GM12878 (cell line): Measurements from ENCODE around the gene A2ML1. TPM values are rescaled to one million over a fixed set of nuclear protein-coding genes. Genes with fewer than 3 reads are reported as not detected.

Experiments
- ATAC-seq: fragments of 200-7000 bp; cut with Tn5 transposase; 3 replicates; pipeline ENCODE4 v1.9.1; 2020; ENCODE audit warnings: mild to moderate bottlenecking, moderate library complexity
- BruUV-seq: library from RNA; stranded (reverse); fragments of 400-500 nt; replicated peaks from 2 replicates; lab custom pipeline; 2021; lab: Mats Ljungman, UMichigan
- CTCF ChIA-PET: fragments of 300-600 bp; sonication (Branson Sonifier 250); formaldehyde crosslinking; extraction: SDS; loops from one replicate; lab custom pipeline; 2021; ENCODE audit warnings: inconsistent platforms; lab: Yijun Ruan, JAX
- POLR2A ChIA-PET: fragments of 350-600 bp; formaldehyde crosslinking; extraction: SDS; loops from one replicate; lab custom pipeline; 2021; ENCODE audit warnings: inconsistent platforms; lab: Charles Lee
- RAD21 ChIA-PET: fragments of 300-600 bp; sonication (Branson Sonifier 250); formaldehyde crosslinking; loops from one replicate; lab custom pipeline; 2023; ENCODE audit warnings: antibody characterized with exemption; ENCODE audit not compliant: unreplicated experiment; lab: Charles Lee
- SMC1A ChIA-PET: fragments of 300-600 bp; sonication (Branson Sonifier 250); formaldehyde crosslinking; loops from one replicate; lab custom pipeline; 2023; ENCODE audit not compliant: unreplicated experiment, uncharacterized antibody; lab: Charles Lee
- DNase-seq: peaks from one replicate; pipeline ENCODE4 v3.0.0-alpha.2; 2011; ENCODE audit warnings: low read depth, low spot score
- FAIRE-seq: peaks from 3 replicates; lab custom pipeline; 2011; peaks lifted over from hg19 to GRCh38; lab: Jason Lieb, UNC
- H2AFZ ChIP-seq: 2 replicates; pipeline ENCODE4 v1.6.0; 2011; ENCODE audit warnings: low read depth, low read length, control low read depth; ENCODE audit not compliant: control insufficient read depth
- H3K27ac ChIP-seq: 2 replicates; pipeline ENCODE4 v1.5.1; 2011; ENCODE audit warnings: control low read depth; ENCODE audit not compliant: control insufficient read depth, insufficient read depth
- H3K27me3 ChIP-seq, 2 experiments: replicated peaks in 1 of 2; 2 replicates each; pipeline versions ENCODE4 v1.6.0 to v1.6.1; 2011; ENCODE audit warnings: low read length in 1 of 2; ENCODE audit not compliant: control insufficient read depth in 2 of 2, insufficient read depth in 2 of 2
- H3K36me3 ChIP-seq, 2 experiments: 2 replicates each; pipeline ENCODE4 v1.5.1; 2011; ENCODE audit warnings: low read length in 1 of 2; ENCODE audit not compliant: control insufficient read depth in 2 of 2, insufficient read depth in 2 of 2
- H3K4me1 ChIP-seq: 2 replicates; pipeline ENCODE4 v1.6.1; 2011; ENCODE audit warnings: mild to moderate bottlenecking, low read length, moderate library complexity, mixed read lengths; ENCODE audit not compliant: control insufficient read depth, insufficient read depth
- H3K4me2 ChIP-seq: 2 replicates; pipeline ENCODE4 v1.6.0; 2011; ENCODE audit warnings: control low read depth; ENCODE audit not compliant: control insufficient read depth, insufficient read depth
- H3K4me3 ChIP-seq: fragments of 200-600 bp; sonication (generic); 2 replicates; pipeline ENCODE4 v1.5.1; 2016
- H3K79me2 ChIP-seq: 2 replicates; pipeline ENCODE4 v1.6.0; 2011; ENCODE audit warnings: low read length; ENCODE audit not compliant: control insufficient read depth, insufficient read depth
- H3K9ac ChIP-seq: 2 replicates; pipeline ENCODE4 v1.8.0; 2011; ENCODE audit warnings: low read length, control low read depth, mixed read lengths; ENCODE audit not compliant: control insufficient read depth, insufficient read depth
- H3K9me3 ChIP-seq: replicated peaks from 3 replicates; pipeline ENCODE4 v1.5.1; 2011; ENCODE audit warnings: mild to moderate bottlenecking, low read length; ENCODE audit not compliant: control insufficient read depth, insufficient read depth
- H4K20me1 ChIP-seq: 2 replicates; pipeline ENCODE4 v1.6.0; 2011; ENCODE audit not compliant: control insufficient read depth, insufficient read depth
- BCLAF1 ChIP-seq: fragments of 450-650 bp; IDR thresholded peaks from 2 replicates; pipeline ENCODE4 v1.6.1; 2017; ENCODE audit warnings: antibody characterized with exemption, mild to moderate bottlenecking, moderate library complexity
- BHLHE40 ChIP-seq, 2 experiments: fragments of 450-650 bp in 1 of 2; IDR thresholded peaks; 2 replicates each; pipeline ENCODE4 v1.6.1; 2011 to 2017; ENCODE audit warnings: low read depth in 2 of 2, borderline replicate concordance in 1 of 2, improper control_type of control experiment in 1 of 2, low read length in 1 of 2, mild to moderate bottlenecking in 1 of 2
- HDAC2 ChIP-seq: fragments of 200-600 bp; sonication (generic); IDR thresholded peaks from 2 replicates; pipeline ENCODE4 v1.6.1; 2017
- KLF5 ChIP-seq: fragments of 450-650 bp; IDR thresholded peaks from 2 replicates; pipeline ENCODE4 v1.6.1; 2014; ENCODE audit warnings: mild to moderate bottlenecking; ENCODE audit not compliant: partially characterized antibody
- MXI1 ChIP-seq: fragments of 150-350 bp; IDR thresholded peaks from 2 replicates; pipeline ENCODE4 v1.6.1; 2011; ENCODE audit warnings: low read depth, mild to moderate bottlenecking, inconsistent platforms, low read length, improper control_type of control experiment
- NFYA ChIP-seq: IDR thresholded peaks from 2 replicates; pipeline ENCODE4 v1.6.1; 2011; ENCODE audit warnings: low read depth, mild to moderate bottlenecking, low read length, improper control_type of control experiment, borderline replicate concordance
- PKNOX1 ChIP-seq: fragments of 450-650 bp; IDR thresholded peaks from 2 replicates; pipeline ENCODE4 v1.6.1; 2016; ENCODE audit warnings: mild to moderate bottlenecking
- POU2F2 ChIP-seq: IDR thresholded peaks from 3 replicates; pipeline ENCODE4 v1.6.1; 2011; ENCODE audit warnings: low read depth, mild to moderate bottlenecking, low read length, borderline replicate concordance
- RELB ChIP-seq: fragments of 450-650 bp; IDR thresholded peaks from 2 replicates; pipeline ENCODE4 v1.6.1; 2017; ENCODE audit warnings: low read depth, mild to moderate bottlenecking, moderate library complexity
- SIX5 ChIP-seq: IDR thresholded peaks from 2 replicates; pipeline ENCODE4 v1.6.1; 2011; ENCODE audit warnings: mild to moderate bottlenecking, low read depth, low read length, moderate library complexity; ENCODE audit not compliant: severe bottlenecking
- SMAD5 ChIP-seq: IDR thresholded peaks from 2 replicates; pipeline ENCODE4 v1.6.1; 2016; ENCODE audit warnings: antibody characterized with exemption, low read depth
- SRF ChIP-seq, 2 experiments: IDR thresholded peaks; 2 replicates each; pipeline ENCODE4 v1.6.1; 2011; ENCODE audit warnings: low read depth in 2 of 2, low read length in 2 of 2, mild to moderate bottlenecking in 1 of 2, moderate library complexity in 1 of 2
- TCF3 ChIP-seq: IDR thresholded peaks from 2 replicates; pipeline ENCODE4 v1.6.1; 2012; ENCODE audit warnings: low read depth, mild to moderate bottlenecking, low read length, borderline replicate concordance; ENCODE audit not compliant: insufficient read depth
- ZNF24 ChIP-seq: fragments of 450-650 bp; IDR thresholded peaks from 2 replicates; pipeline ENCODE4 v1.6.1; 2017; ENCODE audit warnings: antibody characterized with exemption, mild to moderate bottlenecking
- ZNF274 ChIP-seq: IDR thresholded peaks from one replicate; pipeline ENCODE4 v1.8.0; 2011; ENCODE audit not compliant: insufficient read length, insufficient read depth
- WGBS: methylation state at CpG from one replicate; pipeline ENCODE4 v1.1.6; 2016; ENCODE audit warnings: low lambda C conversion rate; ENCODE audit not compliant: insufficient replicate concordance, insufficient coverage; ENCODE audit errors: missing lambda C conversion rate; 5-methylcytosine and 5-hydroxymethylcytosine counted together
- in situ Hi-C: fragments of 300-500 bp; cut with MboI; formaldehyde crosslinking; loops from 9 replicates; pipeline ENCODE4 v1.14.3; 2018; ENCODE audit warnings: mixed read lengths
- intact Hi-C: fragments of 100-400 bp; cut with micrococcal nuclease; formaldehyde crosslinking; loops from one replicate; pipeline ENCODE4 v1.14.2; 2022; ENCODE audit not compliant: unreplicated experiment
- polyA plus RNA-seq, 11 experiments: library from polyadenylated mRNA; depleted of rRNA in 4 of 11; unstranded in 6 of 11; stranded (reverse) in 5 of 11; fragments of >200 nt; fragmentation: Nextera tagmentation in 4 of 11; fragmentation: Illumina TruSeq in 1 of 11; extraction: Ambion mirVana in 4 of 11; extraction: Trizol in 1 of 11; gene quantifications; 1 replicate in 1 of 11; 2 replicates in 10 of 11; pipeline versions ENCODE4 v1.2.1 to v1.2.3, GENCODE V29; 2011 to 2016; ENCODE audit warnings: inconsistent platforms in 2 of 11, missing spikeins in 2 of 11, low read depth in 1 of 11
- total RNA-seq, 4 experiments: library from RNA; depleted of rRNA in 3 of 4; stranded (reverse); fragments of >200 nt in 3 of 4; fragmentation: Illumina TruSeq in 1 of 4; extraction: Trizol in 1 of 4; gene quantifications; 2 replicates each; pipeline versions ENCODE4 v1.2.1 to v1.2.3, GENCODE V29; 2013 to 2021

The A2ML1 gene
- total and polyA plus RNA-seq, 10 of the 15 experiments (the other 5 are each of a cell fraction or from before 2014, with no cell fraction given): not detected

- no peaks in the 10 kb centered on the region for H4K20me1 ChIP-seq
- RAD21 ChIA-PET: interaction anchor here (0.6 to 1.0 kb wide), 2 partner anchors 9 to 185 kb away, joined by 3 read pairs; no protein-coding TSS in a partner anchor
- no peaks in the 10 kb centered on the region for H3K36me3 ChIP-seq
- DNase-seq: no peak
- SMC1A ChIA-PET: no interaction called here
- H3K4me1 ChIP-seq: no peaks in the 10 kb centered on the region
- no peaks in the 10 kb centered on the region for H3K79me2 ChIP-seq
- no peak for FAIRE-seq
- BruUV-seq: no TSS peak
- no peak overlapping the region for H3K9ac ChIP-seq
- no peak overlapping the region for H3K27ac ChIP-seq
- WGBS: 73% methylated on average over 2 of the region's 2 CpGs
- H3K4me3 ChIP-seq: no peak overlapping the region
- TF ChIP-seq SRF (IDR thresholded peaks at IDR 0.05; ENCODE audit: low read depth in 2 of 2, low read length in 2 of 2) (no peak), PKNOX1 (no peak), POU2F2 (no peak), HDAC2 (no peak), NFYA (no peak), RELB (no peak), BHLHE40 (IDR thresholded peaks at IDR 0.05; ENCODE audit: borderline replicate concordance in 1 of 2, low read depth in 2 of 2, low read length in 1 of 2) (no peak), MXI1 (no peak), SMAD5 (no peak), SIX5 (no peak), KLF5 (no peak), ZNF24 (no peak), BCLAF1 (no peak), TCF3 (no peak), ZNF274 (no peak)
- intact Hi-C loops: no loop called here
- CTCF ChIA-PET: no interaction called here
- ATAC-seq: no peak
- H3K27me3 ChIP-seq: peaks cover 0 to 6% of the 10 kb centered on the region in 2 experiments; a peak in 1 of 4 replicates
- no peaks in the 10 kb centered on the region for H3K9me3 ChIP-seq
- in situ Hi-C loops: no loop called here
- H2AFZ ChIP-seq: no peak overlapping the region
- H3K4me2 ChIP-seq: no peak overlapping the region
- POLR2A ChIA-PET: no interaction called here
Measured at GRCh38 chr12:8866429-8866828, 44.0 kb downstream of the A2ML1 start.
